Activated T-helper 17 cell treated with anti-CD3 and anti-CD28 coated beads, Interleukin-2, amount 50 U/mL, for 72 hours (primary cell): Measurements from ENCODE around the gene FABP2. TPM values are rescaled to one million over a fixed set of nuclear protein-coding genes. Genes with fewer than 3 reads are reported as not detected.
"Not testable (repeated sequence)": the region's sequence is repeated elsewhere in the genome, so short reads cannot be mapped to it uniquely, and the experiment has no call there.

Source experiments
- ATAC-seq: fragments of 150-1000 bp; cut with Tn5 transposase; replicated peaks from 2 replicates; pipeline ENCODE4 v1.10.0; 2021; ENCODE audit warnings: mild to moderate bottlenecking, moderate library complexity
- H3K27ac Mint-ChIP-seq: one replicate; pipeline ENCODE4 v1.8.0; 2022; ENCODE audit warnings: mixed read lengths
- H3K27me3 Mint-ChIP-seq: one replicate; pipeline ENCODE4 v1.8.0; 2022; ENCODE audit warnings: mixed read lengths
- H3K36me3 Mint-ChIP-seq: one replicate; pipeline ENCODE4 v1.8.0; 2022; ENCODE audit warnings: low read depth, mild to moderate bottlenecking, mixed read lengths
- H3K4me1 Mint-ChIP-seq: one replicate; pipeline ENCODE4 v1.8.0; 2022; ENCODE audit warnings: mixed read lengths
- H3K4me3 Mint-ChIP-seq: one replicate; pipeline ENCODE4 v1.8.0; 2022; ENCODE audit warnings: mild to moderate bottlenecking, mixed read lengths
- H3K9me3 Mint-ChIP-seq: one replicate; pipeline ENCODE4 v1.8.0; 2022; ENCODE audit warnings: mixed read lengths
- total RNA-seq, 2 donors: library from RNA; stranded (reverse); gene quantifications; one replicate each; pipeline ENCODE4 v1.2.3, GENCODE V29; 2022

Gene FABP2
- total RNA-seq, 2 donors from 2014 or later: not detected

GRCh38 chr4:119299741-119300100, 22.2 kb downstream of the FABP2 start:
- Mint-ChIP-seq H3K36me3 (peaks cover 53% of the 10 kb centered on the region), H3K27ac (peak overlapping the region; percentile 100), H3K27me3 (no peaks in the 10 kb centered on the region), H3K4me3 (peak overlapping the region; percentile 100), H3K4me1 (peaks cover 9% of the 10 kb centered on the region), H3K9me3 (no peaks in the 10 kb centered on the region)
- ATAC-seq: peak; percentile 5

GRCh38 chr4:119299260-119299671, 22.7 kb downstream of the FABP2 start:
- Mint-ChIP-seq H3K27ac (peak overlapping the region; percentile 100), H3K27me3 (no peaks in the 10 kb centered on the region), H3K36me3 (peaks cover 53% of the 10 kb centered on the region), H3K9me3 (no peaks in the 10 kb centered on the region), H3K4me3 (peak overlapping the region; percentile 100), H3K4me1 (peaks cover 9% of the 10 kb centered on the region)
- ATAC-seq: peak; percentile 51

GRCh38 chr4:119297795-119298194, 24.1 kb downstream of the FABP2 start:
- no peak for ATAC-seq
- H3K9me3 Mint-ChIP-seq: no peaks in the 10 kb centered on the region
- peaks cover 62% of the 10 kb centered on the region for H3K36me3 Mint-ChIP-seq
- peaks cover 9% of the 10 kb centered on the region for H3K4me1 Mint-ChIP-seq
- H3K27me3 Mint-ChIP-seq: no peaks in the 10 kb centered on the region
- peak overlapping the region; percentile 100 for H3K4me3 Mint-ChIP-seq
- H3K27ac Mint-ChIP-seq: peak overlapping the region; percentile 100

- Mint-ChIP-seq H3K27ac (no peak overlapping the region), H3K9me3 (no peaks in the 10 kb centered on the region), H3K4me1 (peaks cover 9% of the 10 kb centered on the region), H3K27me3 (no peaks in the 10 kb centered on the region), H3K4me3 (peak overlapping the region; percentile 100), H3K36me3 (peaks cover 71% of the 10 kb centered on the region)
- no peak for ATAC-seq
These were observed 25.6 kb downstream of the FABP2 start for GRCh38 chr4:119296356-119296755.

GRCh38 chr4:119290598-119290997, 31.3 kb downstream of the FABP2 start:
- Mint-ChIP-seq H3K4me1 (no peaks in the 10 kb centered on the region), H3K36me3 (peaks cover 20% of the 10 kb centered on the region), H3K27me3 (no peaks in the 10 kb centered on the region), H3K27ac (no peak overlapping the region), H3K4me3 (no peak overlapping the region), H3K9me3 (no peaks in the 10 kb centered on the region)
- no peak for ATAC-seq

GRCh38 chr4:119289313-119289712, 32.6 kb downstream of the FABP2 start:
- Mint-ChIP-seq H3K9me3 (no peaks in the 10 kb centered on the region), H3K27me3 (no peaks in the 10 kb centered on the region), H3K36me3 (peaks cover 18% of the 10 kb centered on the region), H3K4me3 (no peak overlapping the region), H3K4me1 (peaks cover 6% of the 10 kb centered on the region), H3K27ac (no peak overlapping the region)
- ATAC-seq: no peak

GRCh38 chr4:119286377-119287002, 35.4 kb downstream of the FABP2 start:
- H3K9me3 Mint-ChIP-seq: no peaks in the 10 kb centered on the region
- H3K27ac Mint-ChIP-seq: no peak overlapping the region
- no peaks in the 10 kb centered on the region for H3K36me3 Mint-ChIP-seq
- peaks cover 12% of the 10 kb centered on the region for H3K4me1 Mint-ChIP-seq
- no peaks in the 10 kb centered on the region for H3K27me3 Mint-ChIP-seq
- ATAC-seq: no peak
- no peak overlapping the region for H3K4me3 Mint-ChIP-seq

GRCh38 chr4:119284876-119285780, 36.8 kb downstream of the FABP2 start:
- H3K36me3 Mint-ChIP-seq: peaks cover 2% of the 10 kb centered on the region
- peaks cover 17% of the 10 kb centered on the region for H3K4me1 Mint-ChIP-seq
- H3K27me3 Mint-ChIP-seq: no peaks in the 10 kb centered on the region
- peak overlapping the region; percentile 4 for H3K27ac Mint-ChIP-seq
- ATAC-seq: no peak
- H3K4me3 Mint-ChIP-seq: peak overlapping the region; percentile 58
- no peaks in the 10 kb centered on the region for H3K9me3 Mint-ChIP-seq

GRCh38 chr4:119281393-119281792, 40.5 kb downstream of the FABP2 start:
- no peaks in the 10 kb centered on the region for H3K27me3 Mint-ChIP-seq
- H3K9me3 Mint-ChIP-seq: no peaks in the 10 kb centered on the region
- H3K4me1 Mint-ChIP-seq: peaks cover 17% of the 10 kb centered on the region
- no peak overlapping the region for H3K27ac Mint-ChIP-seq
- H3K4me3 Mint-ChIP-seq: no peak overlapping the region
- H3K36me3 Mint-ChIP-seq: peaks cover 7% of the 10 kb centered on the region
- ATAC-seq: no peak

- H3K36me3 Mint-ChIP-seq, ATAC-seq, H3K4me3 Mint-ChIP-seq, H3K27me3 Mint-ChIP-seq, H3K27ac Mint-ChIP-seq, H3K9me3 Mint-ChIP-seq: not testable (repeated sequence)
- H3K4me1 Mint-ChIP-seq: peaks cover 14% of the 10 kb centered on the region
These were observed 42.0 kb downstream of the FABP2 start for GRCh38 chr4:119279945-119280344.

GRCh38 chr4:119279541-119279940, 42.4 kb downstream of the FABP2 start:
- ATAC-seq, H3K27ac Mint-ChIP-seq, H3K9me3 Mint-ChIP-seq, H3K4me3 Mint-ChIP-seq, H3K27me3 Mint-ChIP-seq, H3K36me3 Mint-ChIP-seq: not testable (repeated sequence)
- peaks cover 11% of the 10 kb centered on the region for H3K4me1 Mint-ChIP-seq

GRCh38 chr4:119271361-119272085, 50.4 kb downstream of the FABP2 start:
- Mint-ChIP-seq H3K4me3 (no peak overlapping the region), H3K27ac (no peak overlapping the region), H3K9me3 (no peaks in the 10 kb centered on the region), H3K36me3 (peaks cover 70% of the 10 kb centered on the region), H3K4me1 (peaks cover under 1% of the 10 kb centered on the region), H3K27me3 (no peaks in the 10 kb centered on the region)
- no peak for ATAC-seq

- no peak overlapping the region for H3K27ac Mint-ChIP-seq
- H3K4me3 Mint-ChIP-seq: no peak overlapping the region
- H3K27me3 Mint-ChIP-seq: no peaks in the 10 kb centered on the region
- peaks cover 81% of the 10 kb centered on the region for H3K36me3 Mint-ChIP-seq
- no peaks in the 10 kb centered on the region for H3K9me3 Mint-ChIP-seq
- peaks cover 12% of the 10 kb centered on the region for H3K4me1 Mint-ChIP-seq
- no peak for ATAC-seq
These were observed 53.5 kb downstream of the FABP2 start for GRCh38 chr4:119268466-119268865.
